Naive B cell (primary cell): ENCODE data around the gene FGF1. TPM values are rescaled to one million over a fixed set of nuclear protein-coding genes. Genes with fewer than 3 reads are reported as not detected.

Source experiments
- ATAC-seq, 2 donors: fragments of 150-1000 bp; cut with Tn5 transposase; 2 replicates each; pipeline ENCODE4 v1.10.0; 2021; ENCODE audit warnings: low read depth in 2 of 2, mild to moderate bottlenecking in 2 of 2, moderate library complexity in 2 of 2
- DNase-seq: peaks from one replicate; pipeline ENCODE4 v3.0.0; 2022
- H3K27ac Mint-ChIP-seq, 6 donors: one replicate each; pipeline ENCODE4 v1.8.0; 2020 to 2022; ENCODE audit warnings: mild to moderate bottlenecking in 6 of 6, mixed read lengths in 6 of 6, moderate library complexity in 5 of 6, inconsistent platforms in 2 of 6
- H3K27me3 Mint-ChIP-seq, 3 donors: one replicate each; pipeline ENCODE4 v1.8.0; 2021 to 2022; ENCODE audit warnings: mixed read lengths in 3 of 3, mild to moderate bottlenecking in 1 of 3
- H3K36me3 Mint-ChIP-seq, 2 donors: one replicate each; pipeline ENCODE4 v1.8.0; 2020 to 2022; ENCODE audit warnings: mixed read lengths in 2 of 2, inconsistent platforms in 1 of 2, mild to moderate bottlenecking in 1 of 2
- H3K4me1 Mint-ChIP-seq, 3 donors: one replicate each; pipeline ENCODE4 v1.8.0; 2020 to 2022; ENCODE audit warnings: mixed read lengths in 3 of 3, inconsistent platforms in 1 of 3, mild to moderate bottlenecking in 1 of 3, moderate library complexity in 1 of 3
- H3K4me3 Mint-ChIP-seq, 8 donors: one replicate each; pipeline ENCODE4 v1.8.0; 2020 to 2022; ENCODE audit warnings: mild to moderate bottlenecking in 8 of 8, mixed read lengths in 8 of 8, moderate library complexity in 8 of 8, inconsistent platforms in 2 of 8
- H3K9me3 Mint-ChIP-seq, 7 donors: one replicate each; pipeline ENCODE4 v1.8.0; 2020 to 2022; ENCODE audit warnings: mixed read lengths in 7 of 7, mild to moderate bottlenecking in 5 of 7, inconsistent platforms in 2 of 7, moderate library complexity in 1 of 7
- polyA plus RNA-seq, 6 donors: library from polyadenylated mRNA; unstranded; fragments of 300-500 nt; fragmentation: Illumina TruSeq; gene quantifications; one replicate each; pipeline ENCODE4 v1.2.3, GENCODE V29; 2021; ENCODE audit warnings: low read depth in 6 of 6

The FGF1 gene
- polyA plus RNA-seq, 6 donors from 2014 or later = not detected

DNA sequence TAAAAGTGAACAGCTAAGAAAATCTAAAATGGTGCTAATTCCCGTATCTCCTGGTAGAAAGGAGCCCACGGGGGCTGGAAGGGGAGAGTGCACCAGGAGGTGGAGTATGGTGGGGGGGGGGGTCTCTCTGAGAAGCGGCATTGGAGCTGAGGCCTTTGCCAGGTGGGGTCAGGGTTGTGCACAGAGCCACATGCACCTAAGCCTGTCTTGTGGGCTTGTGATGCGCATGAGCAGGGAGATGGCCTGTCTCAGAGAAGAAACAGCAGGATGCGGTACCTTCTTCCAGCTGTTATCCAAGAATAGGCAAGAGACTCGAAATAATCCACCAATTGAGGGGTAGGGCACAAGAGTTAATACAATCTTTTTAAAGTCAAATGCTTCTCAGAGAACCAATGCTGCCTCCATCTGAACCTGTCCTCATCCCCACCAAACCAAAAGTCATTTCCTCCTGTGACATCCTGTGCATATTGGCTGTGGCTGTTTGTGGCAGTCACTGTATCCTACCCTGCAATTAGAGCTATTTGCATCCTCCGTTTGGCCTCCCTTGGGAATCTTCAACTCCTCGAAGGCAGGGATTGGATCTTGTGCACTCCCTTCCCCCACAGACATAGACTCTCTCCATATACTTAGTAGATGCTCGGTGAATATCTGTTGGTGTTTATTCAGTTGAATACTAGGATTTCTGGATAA, 45.4 kb downstream of the FGF1 start:
- Mint-ChIP-seq H3K9me3 (no peaks in the 10 kb centered on the region), H3K27me3 (peaks cover 29 to 50% (median 33%) of the 10 kb centered on the region in 3 donors), H3K4me3 (no peak overlapping the region), H3K4me1 (no peaks in the 10 kb centered on the region), H3K36me3 (no peaks in the 10 kb centered on the region), H3K27ac (no peak overlapping the region)
- DNase-seq (no peak), ATAC-seq (no peak)

GRCh38 chr5:142639455-142639854, 46.4 kb downstream of the FGF1 start:
- no peaks in the 10 kb centered on the region for H3K36me3 Mint-ChIP-seq
- H3K4me3 Mint-ChIP-seq = no peak overlapping the region
- no peaks in the 10 kb centered on the region for H3K9me3 Mint-ChIP-seq
- H3K4me1 Mint-ChIP-seq = no peaks in the 10 kb centered on the region
- ATAC-seq = no peak
- peak overlapping the region in 1 of 6 donors; percentile 1 for H3K27ac Mint-ChIP-seq
- no peak for DNase-seq
- peaks cover 28 to 44% (median 30%) of the 10 kb centered on the region in 3 donors for H3K27me3 Mint-ChIP-seq

DNA sequence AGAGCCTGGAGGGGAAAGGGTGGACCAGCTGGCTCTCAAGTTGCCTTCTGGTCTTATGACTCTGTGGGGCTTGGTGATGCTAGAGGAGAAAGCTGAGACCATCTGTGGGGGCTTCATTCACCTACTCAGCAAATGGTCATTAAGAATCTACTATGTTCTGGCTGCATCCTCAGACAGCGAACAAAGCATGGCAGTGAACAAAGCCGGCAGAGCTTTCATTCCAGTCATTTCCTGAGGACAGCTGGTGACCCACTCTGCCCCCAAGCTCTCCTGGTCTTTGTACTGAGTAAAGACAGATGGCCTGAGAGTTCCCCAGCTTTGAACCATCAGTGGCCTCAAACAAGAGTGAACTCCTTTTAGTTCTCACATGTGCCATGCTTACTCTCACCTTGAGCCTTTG, 48.0 kb downstream of the FGF1 start:
- H3K9me3 Mint-ChIP-seq = no peaks in the 10 kb centered on the region
- no peaks in the 10 kb centered on the region for H3K4me1 Mint-ChIP-seq
- no peaks in the 10 kb centered on the region for H3K36me3 Mint-ChIP-seq
- H3K27me3 Mint-ChIP-seq = peaks cover 26 to 40% (median 33%) of the 10 kb centered on the region in 3 donors
- H3K4me3 Mint-ChIP-seq = no peak overlapping the region
- ATAC-seq = no peak
- no peak for DNase-seq
- no peak overlapping the region for H3K27ac Mint-ChIP-seq

DNA sequence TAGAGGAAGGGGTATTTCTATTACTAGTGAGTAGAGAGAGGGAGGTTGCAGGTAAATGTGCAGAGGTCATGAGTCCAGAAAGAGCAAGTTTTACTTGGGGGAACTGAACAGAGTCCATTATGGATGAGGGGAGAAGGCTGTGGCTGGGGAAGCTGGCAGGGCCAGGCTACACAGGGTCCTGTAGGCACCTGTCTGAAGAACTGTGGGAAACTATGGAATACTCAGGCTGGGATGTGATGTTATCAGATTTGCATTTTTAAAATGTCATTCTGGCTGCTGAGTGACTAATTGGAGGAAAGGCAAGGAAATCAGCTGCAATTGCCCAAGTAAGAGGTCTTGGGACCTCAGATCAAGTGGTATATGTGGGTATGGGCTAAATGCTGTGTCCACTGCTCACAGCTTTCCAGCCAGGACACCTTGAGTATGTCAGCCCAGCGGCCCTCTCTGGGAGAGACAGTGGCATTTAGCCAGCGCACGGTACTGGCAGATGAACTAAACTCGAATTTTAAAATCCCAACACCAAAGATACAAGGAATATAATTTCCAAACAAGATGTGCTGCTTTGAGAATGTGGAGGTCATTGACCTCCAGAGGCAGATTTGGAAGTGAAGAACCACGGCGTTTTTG, 49.1 kb downstream of the FGF1 start:
- Mint-ChIP-seq H3K9me3 (no peaks in the 10 kb centered on the region), H3K4me1 (no peaks in the 10 kb centered on the region), H3K27me3 (peaks cover 26 to 40% (median 33%) of the 10 kb centered on the region in 3 donors), H3K36me3 (no peaks in the 10 kb centered on the region), H3K4me3 (no peak overlapping the region), H3K27ac (no peak overlapping the region)
- ATAC-seq (no peak), DNase-seq (no peak)

- H3K9me3 Mint-ChIP-seq = no peaks in the 10 kb centered on the region
- no peaks in the 10 kb centered on the region for H3K36me3 Mint-ChIP-seq
- H3K27ac Mint-ChIP-seq = no peak overlapping the region
- DNase-seq = no peak
- no peak overlapping the region for H3K4me3 Mint-ChIP-seq
- ATAC-seq = no peak
- no peaks in the 10 kb centered on the region for H3K4me1 Mint-ChIP-seq
- H3K27me3 Mint-ChIP-seq = peaks cover 25 to 40% (median 33%) of the 10 kb centered on the region in 3 donors
These were observed 49.8 kb downstream of the FGF1 start for GRCh38 chr5:142636093-142636492.

DNA sequence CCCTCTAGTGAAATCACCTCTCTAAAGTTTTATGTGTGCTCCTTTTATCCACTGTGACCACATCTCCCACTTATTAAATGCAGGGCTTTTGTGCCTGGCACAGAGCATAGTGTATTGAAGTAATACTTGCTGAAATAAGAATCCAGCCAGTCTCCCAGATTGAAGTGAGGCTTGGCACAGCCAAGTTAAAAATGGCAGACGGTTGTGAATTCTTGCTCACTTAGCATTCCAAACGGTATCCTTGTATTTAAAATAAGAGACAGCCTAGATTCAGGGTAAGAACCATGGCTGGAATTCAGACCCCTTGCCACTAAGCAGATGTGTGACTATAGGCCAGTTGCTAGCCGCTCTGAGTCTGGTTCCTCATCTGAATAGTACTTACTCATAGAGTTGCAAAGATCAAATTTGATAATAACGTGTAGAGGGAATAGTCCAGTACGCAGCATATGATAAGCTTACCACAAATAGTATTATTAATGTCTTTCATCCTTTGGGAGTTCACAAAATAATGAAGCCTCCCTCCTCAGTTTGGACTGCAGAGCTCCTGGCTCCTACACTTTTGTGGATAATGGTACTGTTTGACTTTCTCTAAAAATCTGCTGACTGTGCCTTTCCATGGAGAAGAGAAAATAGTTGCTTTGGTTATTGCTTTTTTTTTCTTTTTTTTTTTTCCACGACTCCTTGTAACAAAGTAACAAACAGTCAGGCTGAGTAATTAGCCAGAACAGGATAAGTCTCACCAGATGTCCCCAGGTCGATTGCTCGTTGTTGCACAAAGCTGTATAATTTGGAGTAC, 51.5 kb downstream of the FGF1 start:
- Mint-ChIP-seq H3K4me1 (no peaks in the 10 kb centered on the region), H3K27ac (no peak overlapping the region), H3K27me3 (peaks cover 19 to 33% (median 31%) of the 10 kb centered on the region in 3 donors), H3K9me3 (no peaks in the 10 kb centered on the region), H3K36me3 (no peaks in the 10 kb centered on the region), H3K4me3 (no peak overlapping the region)
- no peak for DNase-seq
- ATAC-seq = no peak

GRCh38 chr5:142630927-142631539, 54.9 kb downstream of the FGF1 start:
- Mint-ChIP-seq H3K4me3 (no peak overlapping the region), H3K27me3 (peaks cover 8 to 17% (median 9%) of the 10 kb centered on the region in 3 donors), H3K9me3 (no peaks in the 10 kb centered on the region), H3K27ac (no peak overlapping the region), H3K4me1 (no peaks in the 10 kb centered on the region), H3K36me3 (no peaks in the 10 kb centered on the region)
- ATAC-seq = no peak
- no peak for DNase-seq

DNA sequence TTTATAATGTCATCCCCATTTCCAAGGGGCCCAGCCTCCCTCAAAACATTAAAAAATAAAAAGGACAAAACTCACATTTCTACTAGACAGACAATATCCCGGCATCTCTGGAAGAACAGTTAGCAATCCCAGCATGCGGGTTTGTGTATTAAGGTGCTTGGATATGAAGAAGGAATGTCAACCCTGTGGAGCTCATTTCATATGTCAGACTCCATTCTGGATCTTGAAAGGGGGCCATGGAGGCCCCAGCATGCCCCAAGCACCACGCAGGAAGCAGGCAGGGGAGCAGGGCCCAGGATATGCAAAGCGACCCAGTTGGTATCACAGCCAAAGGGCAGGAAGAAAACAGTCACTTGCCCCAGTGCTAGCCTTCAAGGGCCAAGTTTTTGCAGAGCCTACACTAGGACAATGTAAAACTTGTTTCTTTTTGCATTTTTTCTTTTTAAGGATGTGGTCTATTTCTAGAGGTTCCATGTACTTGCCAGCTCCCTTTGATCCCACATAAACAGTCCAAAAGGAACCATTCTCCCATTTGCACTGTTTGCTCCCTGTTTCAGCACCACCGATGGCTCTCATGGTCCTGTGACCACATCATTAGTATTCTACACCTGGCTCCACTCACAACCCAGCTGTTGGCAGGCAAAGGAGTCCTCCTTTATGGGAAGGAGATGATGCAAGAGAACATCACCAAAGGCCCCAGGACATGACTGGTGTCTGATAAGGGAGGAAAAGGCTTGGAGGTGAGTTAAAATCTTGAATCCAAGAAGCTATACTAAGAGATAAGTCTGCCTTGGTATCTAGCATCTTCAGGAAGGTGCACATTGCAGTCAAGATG, 58.3 kb downstream of the FGF1 start:
- H3K27ac Mint-ChIP-seq = no peak overlapping the region
- no peaks in the 10 kb centered on the region for H3K36me3 Mint-ChIP-seq
- no peaks in the 10 kb centered on the region for H3K9me3 Mint-ChIP-seq
- H3K4me3 Mint-ChIP-seq = no peak overlapping the region
- peaks cover 9 to 25% (median 20%) of the 10 kb centered on the region in 3 donors for H3K27me3 Mint-ChIP-seq
- ATAC-seq = no peak
- H3K4me1 Mint-ChIP-seq = no peaks in the 10 kb centered on the region
- no peak for DNase-seq

GRCh38 chr5:142626786-142627185, 59.1 kb downstream of the FGF1 start:
- H3K9me3 Mint-ChIP-seq = no peaks in the 10 kb centered on the region
- peaks cover 9 to 27% (median 23%) of the 10 kb centered on the region in 3 donors for H3K27me3 Mint-ChIP-seq
- DNase-seq (no peak), ATAC-seq (no peak)
- no peaks in the 10 kb centered on the region for H3K36me3 Mint-ChIP-seq
- no peak overlapping the region for H3K27ac Mint-ChIP-seq
- no peak overlapping the region for H3K4me3 Mint-ChIP-seq
- H3K4me1 Mint-ChIP-seq = no peaks in the 10 kb centered on the region

- H3K9me3 Mint-ChIP-seq = no peaks in the 10 kb centered on the region
- ATAC-seq = no peak
- H3K36me3 Mint-ChIP-seq = no peaks in the 10 kb centered on the region
- no peak overlapping the region for H3K4me3 Mint-ChIP-seq
- no peak overlapping the region for H3K27ac Mint-ChIP-seq
- H3K27me3 Mint-ChIP-seq = peaks cover 10 to 34% (median 29%) of the 10 kb centered on the region in 3 donors
- no peaks in the 10 kb centered on the region for H3K4me1 Mint-ChIP-seq
- no peak for DNase-seq
These were observed 59.8 kb downstream of the FGF1 start for GRCh38 chr5:142626099-142626498.

GRCh38 chr5:142621227-142621626, 64.7 kb downstream of the FGF1 start:
- DNase-seq = no peak
- H3K27ac Mint-ChIP-seq = no peak overlapping the region
- no peaks in the 10 kb centered on the region for H3K36me3 Mint-ChIP-seq
- no peak for ATAC-seq
- no peaks in the 10 kb centered on the region for H3K9me3 Mint-ChIP-seq
- no peaks in the 10 kb centered on the region for H3K4me1 Mint-ChIP-seq
- no peak overlapping the region for H3K4me3 Mint-ChIP-seq
- peaks cover 10 to 27% (median 20%) of the 10 kb centered on the region in 3 donors for H3K27me3 Mint-ChIP-seq

- ATAC-seq = no peak
- DNase-seq = no peak
- Mint-ChIP-seq H3K36me3 (no peaks in the 10 kb centered on the region), H3K9me3 (no peaks in the 10 kb centered on the region), H3K27ac (no peak overlapping the region), H3K4me1 (no peaks in the 10 kb centered on the region), H3K4me3 (no peak overlapping the region), H3K27me3 (peaks cover 10 to 23% (median 11%) of the 10 kb centered on the region in 3 donors)
These were observed 66.1 kb downstream of the FGF1 start for GRCh38 chr5:142619815-142620214.

DNA sequence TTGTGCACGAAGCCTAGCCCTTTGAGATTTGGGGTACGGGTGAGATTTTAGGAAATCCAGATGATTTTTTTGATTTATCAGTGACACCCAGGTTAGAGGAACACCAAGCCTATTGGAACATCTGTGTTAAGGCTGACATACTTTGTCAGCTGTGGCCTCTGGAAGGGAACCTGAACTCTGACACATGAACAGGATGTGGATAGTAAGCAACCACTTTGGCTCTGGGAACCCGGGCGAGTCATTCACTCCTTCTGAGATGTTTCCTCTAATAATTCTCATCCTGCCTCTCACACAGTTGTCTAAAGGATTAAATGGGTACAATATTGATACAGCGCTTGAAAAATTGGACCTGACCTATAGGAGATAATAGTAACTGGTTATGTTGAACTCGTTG, 67.8 kb downstream of the FGF1 start:
- Mint-ChIP-seq H3K4me3 (no peak overlapping the region), H3K27ac (no peak overlapping the region), H3K27me3 (peaks cover 5 to 19% (median 17%) of the 10 kb centered on the region in 3 donors), H3K36me3 (no peaks in the 10 kb centered on the region), H3K4me1 (no peaks in the 10 kb centered on the region), H3K9me3 (no peaks in the 10 kb centered on the region)
- no peak for DNase-seq
- no peak for ATAC-seq
